Fibroblast of mammary gland (primary cell): ENCODE data around the gene UBR2.

ENCODE experiments used
- DNase-seq: peaks from one replicate; pipeline ENCODE4 v3.0.0-alpha.2; 2010; ENCODE audit warnings: low read depth
- H3K4me3 ChIP-seq: 2 replicates; pipeline ENCODE4 v1.5.1; 2011; ENCODE audit warnings: low read depth, mild to moderate bottlenecking, low read length, moderate library complexity; ENCODE audit not compliant: control insufficient read depth
- TF ChIP-seq, protein P1 (sequence below): conservative IDR thresholded peaks from 2 replicates; pipeline ENCODE4 v1.5.1; 2011; ENCODE audit warnings: low read depth, low read length, inconsistent platforms; ENCODE audit not compliant: control insufficient read depth, insufficient read depth

Gene UBR2

DNA sequence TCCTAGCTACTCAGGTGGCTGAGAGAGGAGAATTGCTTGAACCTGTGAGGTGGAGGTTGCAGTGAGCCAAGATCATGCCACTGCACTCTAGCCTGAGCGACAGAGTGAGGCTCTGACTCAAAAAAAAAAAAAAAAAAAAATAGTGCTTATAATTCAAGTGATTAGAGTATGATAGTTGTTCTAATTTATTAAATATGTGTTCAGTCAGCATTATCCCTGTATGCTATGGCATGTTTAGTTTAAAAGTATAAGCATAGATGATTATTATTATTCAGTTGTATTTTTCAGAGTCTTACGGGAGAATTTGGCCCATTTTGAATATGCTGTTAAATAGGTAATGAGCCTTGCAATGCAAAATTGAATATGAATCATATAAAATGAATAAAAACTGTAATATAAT is 64.8 kb downstream of the UBR2 start:
- TF ChIP-seq, protein P1, sequence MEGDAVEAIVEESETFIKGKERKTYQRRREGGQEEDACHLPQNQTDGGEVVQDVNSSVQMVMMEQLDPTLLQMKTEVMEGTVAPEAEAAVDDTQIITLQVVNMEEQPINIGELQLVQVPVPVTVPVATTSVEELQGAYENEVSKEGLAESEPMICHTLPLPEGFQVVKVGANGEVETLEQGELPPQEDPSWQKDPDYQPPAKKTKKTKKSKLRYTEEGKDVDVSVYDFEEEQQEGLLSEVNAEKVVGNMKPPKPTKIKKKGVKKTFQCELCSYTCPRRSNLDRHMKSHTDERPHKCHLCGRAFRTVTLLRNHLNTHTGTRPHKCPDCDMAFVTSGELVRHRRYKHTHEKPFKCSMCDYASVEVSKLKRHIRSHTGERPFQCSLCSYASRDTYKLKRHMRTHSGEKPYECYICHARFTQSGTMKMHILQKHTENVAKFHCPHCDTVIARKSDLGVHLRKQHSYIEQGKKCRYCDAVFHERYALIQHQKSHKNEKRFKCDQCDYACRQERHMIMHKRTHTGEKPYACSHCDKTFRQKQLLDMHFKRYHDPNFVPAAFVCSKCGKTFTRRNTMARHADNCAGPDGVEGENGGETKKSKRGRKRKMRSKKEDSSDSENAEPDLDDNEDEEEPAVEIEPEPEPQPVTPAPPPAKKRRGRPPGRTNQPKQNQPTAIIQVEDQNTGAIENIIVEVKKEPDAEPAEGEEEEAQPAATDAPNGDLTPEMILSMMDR = no peak
- no peak for DNase-seq
- no peak overlapping the region for H3K4me3 ChIP-seq

DNA sequence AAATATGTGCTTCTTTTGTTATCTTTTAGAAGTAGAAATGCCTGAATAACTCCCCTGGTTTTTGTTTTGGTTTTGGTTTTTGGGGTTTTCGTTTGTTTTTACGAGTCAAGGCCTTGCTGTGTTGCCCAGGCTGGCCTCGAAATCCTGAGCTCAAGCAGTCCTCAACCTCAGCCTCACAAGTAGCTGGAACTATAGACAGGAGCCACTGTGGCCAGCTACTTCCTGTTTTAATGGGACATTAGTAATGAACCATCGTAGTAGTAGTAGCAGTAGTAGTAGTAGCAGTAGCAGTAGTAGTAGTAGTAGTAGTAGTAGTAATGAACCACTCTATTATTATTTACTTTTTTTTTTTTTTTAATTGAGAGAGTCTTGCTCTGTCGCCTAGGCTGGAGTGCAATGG is 66.0 kb downstream of the UBR2 start:
- H3K4me3 ChIP-seq = no peak overlapping the region
- no peak for DNase-seq
- TF ChIP-seq, protein P1 = no peak

DNA sequence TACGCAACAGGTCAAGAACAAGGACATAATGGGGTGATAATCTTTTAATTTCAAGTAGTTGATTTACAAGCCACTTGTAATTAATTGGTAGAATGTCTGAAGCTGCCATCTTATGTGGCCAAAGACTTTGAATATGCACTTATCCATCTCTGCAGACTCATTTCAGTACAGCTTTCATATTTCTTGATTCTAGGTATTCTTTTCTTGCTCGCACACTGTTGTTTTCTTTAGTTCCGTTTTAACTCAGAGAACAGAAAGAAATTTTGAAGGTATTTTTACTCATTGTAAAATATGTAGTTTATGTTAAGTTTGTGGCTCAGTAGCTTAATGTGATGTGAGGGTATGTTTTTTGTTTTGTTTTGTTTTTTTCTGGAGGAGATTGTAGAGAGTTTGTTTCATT is 73.9 kb downstream of the UBR2 start:
- no peak for DNase-seq
- no peak overlapping the region for H3K4me3 ChIP-seq
- TF ChIP-seq, protein P1 = no peak

DNA sequence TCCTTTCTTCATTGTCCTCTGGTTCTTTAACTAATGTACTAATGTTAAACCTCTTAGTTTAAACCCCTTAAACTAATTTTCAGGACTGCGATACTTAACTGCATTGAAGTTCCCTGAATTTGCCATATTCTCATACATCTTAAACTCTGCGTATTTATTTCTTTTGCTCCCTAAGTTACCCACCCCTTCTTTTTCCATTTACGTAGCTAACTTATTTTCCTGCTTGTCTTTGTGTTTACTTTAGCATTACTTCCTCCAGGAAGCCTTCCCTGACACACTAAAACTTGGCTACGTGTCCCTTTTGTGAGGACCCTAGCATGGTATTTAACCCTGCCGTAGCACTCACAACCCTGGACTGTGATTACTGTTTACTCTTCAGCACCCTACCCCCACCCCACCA is 79.0 kb downstream of the UBR2 start:
- no peak for DNase-seq
- TF ChIP-seq, protein P1 = no peak
- no peak overlapping the region for H3K4me3 ChIP-seq

DNA sequence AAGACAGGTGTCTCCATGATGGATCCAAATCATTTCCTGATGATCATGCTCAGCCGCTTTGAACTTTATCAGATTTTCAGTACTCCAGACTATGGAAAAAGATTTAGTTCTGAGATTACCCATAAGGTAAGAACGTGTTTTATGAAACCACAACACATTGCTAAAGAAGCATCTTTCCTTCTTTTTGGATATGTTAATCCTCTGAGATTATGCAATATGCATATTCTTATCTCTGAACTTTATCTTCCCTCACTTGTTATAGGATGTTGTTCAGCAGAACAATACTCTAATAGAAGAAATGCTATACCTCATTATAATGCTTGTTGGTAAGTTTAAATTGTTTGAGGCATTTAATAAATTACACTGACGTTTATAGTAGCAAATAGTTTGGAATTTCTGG is 80.4 kb downstream of the UBR2 start:
- H3K4me3 ChIP-seq = no peak overlapping the region
- no peak for DNase-seq
- TF ChIP-seq, protein P1 = no peak

DNA sequence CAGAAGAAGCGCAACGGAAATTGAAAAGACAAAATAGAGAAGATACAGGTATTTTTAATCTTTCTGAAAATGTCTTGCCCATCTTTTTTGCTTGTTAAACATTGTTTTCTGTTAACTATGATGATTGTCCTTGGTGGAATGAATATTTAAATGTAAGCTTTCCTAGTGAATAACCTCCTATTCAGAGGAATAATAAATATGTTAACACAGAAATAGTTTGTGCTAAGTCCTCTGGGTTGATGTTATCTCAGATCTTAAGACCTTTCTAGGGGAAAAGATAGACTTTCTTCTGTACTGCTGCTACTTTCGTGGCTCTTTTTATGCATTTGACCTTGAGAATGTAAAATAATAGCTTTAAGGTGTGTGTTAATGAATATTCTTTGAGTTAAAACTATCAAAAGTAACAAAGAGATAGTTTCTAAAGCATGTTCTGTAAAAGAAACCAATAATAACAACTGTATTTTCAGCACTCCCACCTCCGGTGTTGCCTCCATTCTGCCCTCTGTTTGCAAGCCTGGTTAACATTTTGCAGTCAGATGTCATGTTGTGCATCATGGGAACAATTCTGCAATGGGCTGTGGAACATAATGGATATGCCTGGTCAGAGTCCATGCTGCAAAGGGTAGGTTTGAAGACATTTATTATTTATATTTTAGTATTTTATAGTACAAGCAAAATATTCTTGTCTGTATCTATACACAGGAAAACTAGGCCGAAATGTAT is 88.4 kb downstream of the UBR2 start:
- H3K4me3 ChIP-seq = no peak overlapping the region
- DNase-seq = no peak
- TF ChIP-seq, protein P1 = no peak

DNA sequence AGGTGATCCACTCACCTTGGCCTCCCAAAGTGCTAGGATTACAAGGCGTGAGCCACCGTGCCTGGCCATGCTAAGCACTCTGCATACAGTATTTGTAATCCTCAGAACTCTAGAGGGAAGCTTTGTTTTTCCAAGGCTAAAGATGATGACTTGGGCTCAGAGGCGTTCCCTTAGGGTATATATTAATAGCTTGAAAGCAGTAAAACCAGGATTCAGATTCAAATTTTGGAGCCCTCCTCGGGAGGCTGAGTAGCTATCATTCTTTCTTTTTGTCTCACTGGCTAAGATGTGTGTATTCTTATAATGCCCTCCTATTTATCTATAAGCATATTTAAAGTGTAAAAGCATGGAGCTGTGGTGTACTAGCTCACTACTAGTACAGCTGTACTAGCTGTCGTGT is 90.0 kb downstream of the UBR2 start:
- no peak for DNase-seq
- TF ChIP-seq, protein P1 = no peak

More for the DNA sequence above, 90.0 kb downstream of the UBR2 start:
- no peak overlapping the region for H3K4me3 ChIP-seq
